Small intestine (tissue), 7 donors: ENCODE data around the gene MUC5B. TPM values are rescaled to one million over a fixed set of nuclear protein-coding genes. Genes with fewer than 3 reads are reported as not detected.
A peak's percentile ranks its signal among the peaks of the same experiment; 100 is the strongest.

ENCODE experiments used
- DNase-seq, 2 donors: peaks; one replicate each; pipeline versions ENCODE4 v3.0.0 to v3.0.0-alpha.2; 2013
- FAIRE-seq: peaks from 2 replicates; lab custom pipeline; 2012; peaks lifted over from hg19 to GRCh38; lab: Jason Lieb, UNC
- H3K27ac ChIP-seq, 3 donors: one replicate each; pipeline ENCODE4 v1.5.1; 2013; ENCODE audit warnings: low read length in 2 of 3, mild to moderate bottlenecking in 2 of 3, control low read depth in 1 of 3, inconsistent platforms in 1 of 3, low read depth in 1 of 3, moderate library complexity in 1 of 3
- H3K27me3 ChIP-seq, 3 donors: one replicate each; pipeline ENCODE4 v1.6.1; 2013; ENCODE audit warnings: low read length in 3 of 3, inconsistent platforms in 1 of 3; ENCODE audit not compliant: control insufficient read depth in 3 of 3, insufficient read depth in 3 of 3
- H3K36me3 ChIP-seq, 3 donors: one replicate each; pipeline ENCODE4 v1.6.1; 2013; ENCODE audit warnings: low read length in 3 of 3, inconsistent platforms in 1 of 3, low read depth in 1 of 3, mild to moderate bottlenecking in 1 of 3, moderate library complexity in 1 of 3; ENCODE audit not compliant: control insufficient read depth in 3 of 3, insufficient read depth in 2 of 3
- H3K4me1 ChIP-seq, 3 donors: one replicate each; pipeline ENCODE4 v1.6.1; 2013; ENCODE audit warnings: low read length in 2 of 3, inconsistent platforms in 1 of 3, low read depth in 1 of 3, mild to moderate bottlenecking in 1 of 3, moderate library complexity in 1 of 3; ENCODE audit not compliant: control insufficient read depth in 3 of 3, insufficient read depth in 2 of 3
- H3K4me3 ChIP-seq, 3 donors: one replicate each; pipeline ENCODE4 v1.5.1; 2013; ENCODE audit warnings: low read length in 3 of 3, control low read depth in 1 of 3, inconsistent platforms in 1 of 3, low read depth in 1 of 3, mild to moderate bottlenecking in 1 of 3, moderate library complexity in 1 of 3
- H3K9me3 ChIP-seq, 2 donors: one replicate each; pipeline ENCODE4 v1.6.1; 2013; ENCODE audit warnings: low read depth in 1 of 2, low read length in 1 of 2; ENCODE audit not compliant: control insufficient read depth in 2 of 2, insufficient read depth in 1 of 2
- WGBS, 3 donors: extraction: QIAGEN DNeasy Blood & Tissue Kit; methylation state at CpG; one replicate each; pipeline ENCODE4 v1.1.7; 2013; 5-methylcytosine and 5-hydroxymethylcytosine counted together
- polyA plus RNA-seq, 4 donors: library from polyadenylated mRNA; stranded (reverse) in 3 of 4; unstranded in 1 of 4; fragments of 200-250 nt in 3 of 4; fragments of 120-200 nt in 1 of 4; gene quantifications; one replicate each; pipeline versions ENCODE4 v1.2.1 to v1.2.3, GENCODE V29; 2013
- donor health status: healthy with polysubstance abuse.
- donor health status: control.
- donor health status: control.
- donor health status: Bipolar disorder and iron deficiency.
- donor health status: healthy.

The MUC5B gene
- polyA plus RNA-seq, 4 donors = 0.04 to 2.4 TPM; not detected in 2

GRCh38 chr11:1292644-1293618 lies 70.1 kb downstream of the MUC5B start:
- FAIRE-seq = no peak
- 90 to 95% (median 93%) methylated on average over 43 of the region's 43 CpGs for WGBS, 3 donors

GRCh38 chr11:1293619-1294015 lies 70.8 kb downstream of the MUC5B start:
- Histone ChIP-seq H3K9me3 (no peaks in the 10 kb centered on the region), H3K4me1 (peaks cover under 1 to 18% (median 7%) of the 10 kb centered on the region in 3 donors), H3K27ac (no peak overlapping the region), H3K36me3 (peaks cover 2 to 88% (median 2%) of the 10 kb centered on the region in 3 donors), H3K4me3 (no peak overlapping the region), H3K27me3 (no peaks in the 10 kb centered on the region)
- WGBS, 3 donors = 77 to 80% (median 78%) methylated on average over 13 of the region's 13 CpGs
- DNase-seq (peak in 1 of 2 donors; percentile 45), FAIRE-seq (no peak)

More at GRCh38 chr11:1292644-1293618, 70.1 kb downstream of the MUC5B start:
- Histone ChIP-seq H3K27ac (no peak overlapping the region), H3K36me3 (peaks cover 2 to 88% (median 7%) of the 10 kb centered on the region in 3 donors), H3K9me3 (no peaks in the 10 kb centered on the region), H3K27me3 (no peaks in the 10 kb centered on the region), H3K4me3 (no peak overlapping the region), H3K4me1 (peaks cover 0 to 12% (median 5%) of the 10 kb centered on the region in 3 donors)
- no peak for DNase-seq

DNA sequence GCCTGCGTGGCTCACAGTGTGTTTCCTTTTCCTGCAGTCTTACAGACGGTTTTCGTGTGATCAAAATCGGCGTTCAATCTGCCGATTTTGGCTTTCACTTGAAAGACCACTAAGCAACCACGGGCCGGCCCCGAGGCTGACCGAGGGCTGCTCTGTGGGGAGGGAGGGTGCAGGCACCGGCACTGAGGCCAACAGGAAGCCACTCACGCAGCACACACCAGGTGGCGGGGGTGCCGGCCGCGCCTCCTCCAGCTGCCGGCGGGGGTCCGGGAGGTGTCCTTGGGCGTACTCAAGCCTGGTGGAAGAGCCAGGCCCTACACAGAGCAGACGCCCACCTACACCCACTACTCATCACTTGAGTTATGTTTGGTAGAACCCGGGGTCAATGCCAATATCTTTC lies 72.2 kb downstream of the MUC5B start:
- DNase-seq = no peak
- WGBS, 3 donors = 89 to 92% (median 91%) methylated on average over 22 of the region's 22 CpGs
- Histone ChIP-seq H3K36me3 (peaks cover 0 to 82% (median 2%) of the 10 kb centered on the region in 3 donors), H3K4me1 (peaks cover 5 to 31% (median 9%) of the 10 kb centered on the region in 3 donors), H3K4me3 (no peak overlapping the region), H3K27me3 (no peaks in the 10 kb centered on the region), H3K27ac (no peak overlapping the region), H3K9me3 (no peaks in the 10 kb centered on the region)
- no peak for FAIRE-seq

DNA sequence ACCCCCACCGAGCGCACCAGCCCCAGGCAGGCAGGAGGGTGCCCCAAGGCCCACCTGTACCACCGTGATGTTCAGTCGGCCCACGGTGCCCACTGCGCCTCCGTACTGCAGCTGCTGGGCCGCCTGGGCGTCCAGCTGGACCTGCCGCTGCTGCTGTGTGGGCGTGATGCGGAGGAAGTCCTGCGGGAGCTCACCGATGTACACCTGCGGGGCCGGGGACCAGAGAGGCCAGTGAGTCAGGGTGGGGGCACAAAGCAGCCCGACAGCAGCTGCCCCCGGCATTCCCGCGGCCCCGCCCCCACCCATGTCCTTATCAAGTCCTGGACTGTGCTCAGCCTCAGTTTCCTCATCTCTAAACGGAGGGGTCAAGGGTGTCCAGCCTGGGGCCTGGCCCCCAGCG lies 72.7 kb downstream of the MUC5B start:
- no peak for FAIRE-seq
- H3K4me1 ChIP-seq = peaks cover 5 to 32% (median 9%) of the 10 kb centered on the region in 3 donors
- H3K9me3 ChIP-seq = no peaks in the 10 kb centered on the region
- no peaks in the 10 kb centered on the region for H3K27me3 ChIP-seq
- no peak overlapping the region for H3K4me3 ChIP-seq
- H3K27ac ChIP-seq = no peak overlapping the region
- DNase-seq = no peak
- 93 to 96% (median 95%) methylated on average over 23 of the region's 23 CpGs for WGBS, 3 donors
- H3K36me3 ChIP-seq = peaks cover 0 to 82% (median 2%) of the 10 kb centered on the region in 3 donors

DNA sequence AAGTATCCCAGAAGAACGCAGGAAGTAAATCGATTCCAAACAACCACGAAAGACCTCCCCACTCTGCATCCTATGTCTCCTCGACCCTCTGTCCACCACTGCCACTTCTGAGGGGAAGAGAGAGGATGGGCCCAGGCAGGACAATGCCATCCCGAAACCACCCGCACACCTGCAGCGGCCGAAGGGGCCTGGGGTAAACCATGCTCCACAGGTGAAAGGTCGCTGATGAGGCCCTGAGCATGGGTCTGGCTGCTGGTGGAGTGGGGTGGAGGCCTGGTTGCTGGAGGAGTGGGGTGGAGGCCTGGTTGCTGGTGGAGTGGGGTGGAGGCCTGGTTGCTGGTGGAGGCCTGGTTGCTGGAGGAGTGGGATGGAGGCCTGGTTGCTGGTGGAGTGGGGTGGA lies 73.4 kb downstream of the MUC5B start:
- DNase-seq (no peak), FAIRE-seq (no peak)
- Histone ChIP-seq H3K27me3 (no peaks in the 10 kb centered on the region), H3K27ac (no peak overlapping the region), H3K36me3 (peaks cover 2 to 80% (median 2%) of the 10 kb centered on the region in 3 donors), H3K9me3 (no peaks in the 10 kb centered on the region), H3K4me1 (peaks cover 5 to 33% (median 9%) of the 10 kb centered on the region in 3 donors), H3K4me3 (no peak overlapping the region)
- 89 to 94% (median 93%) methylated on average over 9 of the region's 9 CpGs for WGBS, 3 donors

- peaks cover 2 to 84% (median 2%) of the 10 kb centered on the region in 3 donors for H3K36me3 ChIP-seq
- WGBS, 3 donors = 55 to 83% (median 63%) methylated on average over 25 of the region's 25 CpGs
- no peak for FAIRE-seq
- H3K4me1 ChIP-seq = peaks cover 5 to 40% (median 9%) of the 10 kb centered on the region in 3 donors
- DNase-seq = no peak
- no peaks in the 10 kb centered on the region for H3K27me3 ChIP-seq
- peak overlapping the region in 1 of 3 donors; percentile 80 for H3K27ac ChIP-seq
- H3K9me3 ChIP-seq = no peaks in the 10 kb centered on the region
- no peak overlapping the region for H3K4me3 ChIP-seq
Observed at GRCh38 chr11:1297011-1297575, 74.2 kb downstream of the MUC5B start.

- H3K4me3 ChIP-seq = no peak overlapping the region
- peaks cover 5 to 48% (median 9%) of the 10 kb centered on the region in 3 donors for H3K4me1 ChIP-seq
- H3K27ac ChIP-seq = peak overlapping the region; percentile 77 to 80 (median 80)
- peaks cover 2 to 84% (median 2%) of the 10 kb centered on the region in 3 donors for H3K36me3 ChIP-seq
- H3K9me3 ChIP-seq = no peaks in the 10 kb centered on the region
- no peak for FAIRE-seq
- H3K27me3 ChIP-seq = no peaks in the 10 kb centered on the region
- DNase-seq = peak; percentile 77 to 81
- WGBS, 3 donors = 21 to 60% (median 35%) methylated on average over 31 of the region's 31 CpGs
Observed at GRCh38 chr11:1297576-1298473, 75.0 kb downstream of the MUC5B start.
